KG1 (cell line): Measurements from ENCODE around the gene ATP1A1.

Experiments
- DNase-seq: peaks from one replicate; lab custom pipeline; 2025; lab: John Stamatoyannopoulos, UW

The ATP1A1 gene

GRCh38 chr1:116372651-116373430, at the start of gene ATP1A1:
Gene ATP1A1 (plus strand): TSS chr1:116373244. CDS start chr1:116373512, 268 bp downstream.
- DNase-seq: peak; percentile 76

- DNase-seq: no peak
Observed at GRCh38 chr1:116323491-116323890, 49.6 kb upstream of the ATP1A1 start.

GRCh38 chr1:116324411-116324810, 48.6 kb upstream of the ATP1A1 start:
- no peak for DNase-seq

GRCh38 chr1:116325104-116325503, 47.9 kb upstream of the ATP1A1 start:
- DNase-seq: no peak

GRCh38 chr1:116325922-116326321, 47.1 kb upstream of the ATP1A1 start:
- DNase-seq: no peak

GRCh38 chr1:116326486-116326885, 46.6 kb upstream of the ATP1A1 start:
- DNase-seq: no peak

GRCh38 chr1:116328671-116329070, 44.4 kb upstream of the ATP1A1 start:
- DNase-seq: no peak

- no peak for DNase-seq
Observed at GRCh38 chr1:116329524-116330341, 43.3 kb upstream of the ATP1A1 start.

- no peak for DNase-seq
Observed at GRCh38 chr1:116330342-116330652, 42.7 kb upstream of the ATP1A1 start.

GRCh38 chr1:116330846-116331245, 42.2 kb upstream of the ATP1A1 start:
- no peak for DNase-seq

- DNase-seq: no peak
Observed at GRCh38 chr1:116331523-116331922, 41.5 kb upstream of the ATP1A1 start.

- no peak for DNase-seq
Observed at GRCh38 chr1:116332451-116332850, 40.6 kb upstream of the ATP1A1 start.

GRCh38 chr1:116333171-116334014, 39.7 kb upstream of the ATP1A1 start:
- DNase-seq: no peak

- no peak for DNase-seq
Observed at GRCh38 chr1:116334015-116334547, 39.0 kb upstream of the ATP1A1 start.

GRCh38 chr1:116334868-116335635, 38.0 kb upstream of the ATP1A1 start:
- DNase-seq: no peak

- no peak for DNase-seq
Observed at GRCh38 chr1:116335850-116336624, 37.0 kb upstream of the ATP1A1 start.

- no peak for DNase-seq
Observed at GRCh38 chr1:116337398-116337797, 35.6 kb upstream of the ATP1A1 start.

- no peak for DNase-seq
Observed at GRCh38 chr1:116338400-116338799, 34.6 kb upstream of the ATP1A1 start.

GRCh38 chr1:116340506-116341231, 32.4 kb upstream of the ATP1A1 start:
- DNase-seq: no peak

- DNase-seq: no peak
Observed at GRCh38 chr1:116343019-116343418, 30.0 kb upstream of the ATP1A1 start.
